Endodermal cell (in vitro differentiated cells): ENCODE results near the gene IRS4. TPM values are rescaled to one million over a fixed set of nuclear protein-coding genes. Genes with fewer than 3 reads are reported as not detected.
A peak's percentile ranks its signal among the peaks of the same experiment; 100 is the strongest.

Experiments
- DNase-seq: peaks from one replicate; pipeline ENCODE4 v3.0.0-alpha.2; 2017
- H3K27ac ChIP-seq: 2 replicates; pipeline ENCODE4 v1.5.1; 2013; ENCODE audit warnings: mild to moderate bottlenecking, low read depth, low read length, moderate library complexity
- H3K27me3 ChIP-seq: 2 replicates; pipeline ENCODE4 v1.6.1; 2013; ENCODE audit warnings: mild to moderate bottlenecking, low read length, moderate library complexity; ENCODE audit not compliant: insufficient read depth, control insufficient read depth, poor library complexity, severe bottlenecking
- H3K36me3 ChIP-seq: 2 replicates; pipeline ENCODE4 v1.7.0; 2013; ENCODE audit warnings: mild to moderate bottlenecking, low read length, moderate library complexity; ENCODE audit not compliant: control insufficient read depth, insufficient read depth
- H3K4me1 ChIP-seq: one replicate; pipeline ENCODE4 v1.7.0; 2013; ENCODE audit warnings: low read length; ENCODE audit not compliant: control insufficient read depth, insufficient read depth
- H3K4me3 ChIP-seq: 2 replicates; pipeline ENCODE4 v1.5.1; 2013; ENCODE audit warnings: mild to moderate bottlenecking, low read length, moderate library complexity
- H3K9ac ChIP-seq: 2 replicates; pipeline ENCODE4 v1.6.1; 2013; ENCODE audit warnings: mild to moderate bottlenecking, low read length, moderate library complexity; ENCODE audit not compliant: poor library complexity, severe bottlenecking; ENCODE audit errors: extremely low read depth
- H3K9me3 ChIP-seq: 2 replicates; pipeline ENCODE4 v1.6.1; 2013; ENCODE audit warnings: mild to moderate bottlenecking, low read length, moderate library complexity; ENCODE audit not compliant: control insufficient read depth
- H3K27ac Mint-ChIP-seq: 2 replicates; pipeline ENCODE4 v1.8.0; 2020; ENCODE audit warnings: mixed read lengths
- H3K27me3 Mint-ChIP-seq: 2 replicates; pipeline ENCODE4 v1.8.0; 2021; ENCODE audit warnings: mild to moderate bottlenecking, mixed read lengths; ENCODE audit not compliant: insufficient read depth
- H3K36me3 Mint-ChIP-seq: 2 replicates; pipeline ENCODE4 v1.8.0; 2020; ENCODE audit warnings: low read depth, mixed read lengths
- H3K4me1 Mint-ChIP-seq: 2 replicates; pipeline ENCODE4 v1.8.0; 2020; ENCODE audit warnings: mixed read lengths
- H3K4me3 Mint-ChIP-seq: 2 replicates; pipeline ENCODE4 v1.8.0; 2020; ENCODE audit warnings: mild to moderate bottlenecking, moderate library complexity, mixed read lengths
- H3K9me3 Mint-ChIP-seq: 2 replicates; pipeline ENCODE4 v1.8.0; 2020; ENCODE audit warnings: mild to moderate bottlenecking, mixed read lengths
- WGBS, 2 experiments: methylation state at CpG; one replicate each; pipeline versions ENCODE4 v1.1.5 to v1.1.7; 2013; ENCODE audit warnings: missing lambda C conversion rate in 2 of 2, mixed read lengths in 1 of 2; ENCODE audit not compliant: insufficient coverage in 1 of 2, insufficient read length in 1 of 2; 5-methylcytosine and 5-hydroxymethylcytosine counted together
- long read RNA-seq, 4 experiments: library from polyadenylated mRNA in 2 of 4; library from RNA in 1 of 4; library from capped mRNA in 1 of 4; stranded (forward) in 3 of 4; unstranded in 1 of 4; transcript quantifications; one replicate each; pipeline ENCODE4 v2.0.0, GENCODE V29; 2020 to 2021; ENCODE audit warnings: inconsistent platforms in 1 of 4
- polyA plus RNA-seq, 2 experiments: library from polyadenylated mRNA; stranded (reverse); fragments of 50-300 nt; gene quantifications; one replicate each; pipeline ENCODE4 v1.2.3, GENCODE V29; 2013
- total RNA-seq, 2 donors: library from RNA; stranded (reverse); fragmentation: NEBNext Ultra II Directional in 1 of 2; extraction: Animal tissue kit (Norgen Biotek cat#: 25700) in 1 of 2; gene quantifications; 2 replicates in 1 of 2; 3 replicates in 1 of 2; pipeline ENCODE4 v1.2.1, GENCODE V29; 2021
- TF ChIP-seq, protein P1 (sequence below): fragments of 200-600 bp; sonication (generic); conservative IDR thresholded peaks from 2 replicates; pipeline ENCODE4 v1.5.0; 2021; ENCODE audit warnings: antibody characterized with exemption, mild to moderate bottlenecking

Gene IRS4
- 10 to 100 TPM in 1 of 2 donors, 1 to 10 TPM in 1; 1.9 to 10.2 TPM for total RNA-seq
- polyA plus RNA-seq (2013, experiment 1 of 2), result 1.7 TPM
- polyA plus RNA-seq (2013, experiment 2 of 2), result 2.2 TPM
- long read RNA-seq, experiment 1, partial matches to known transcripts, result 0 of 2 reads
- long read RNA-seq, experiment 1, other reads (novel, unspliced or antisense), result 0 of 2 reads
- long read RNA-seq, experiment 2, result 0 reads
- long read RNA-seq, experiment 3, partial matches to known transcripts, result 0 of 2 reads
- long read RNA-seq, experiment 3, other reads (novel, unspliced or antisense), result 0 of 2 reads
- long read RNA-seq, experiment 4, result 0 reads

GRCh38 chrX:108736509-108737479, at the start of gene IRS4:
TSS of gene IRS4 (minus strand) at chrX:108736563.
- peak within 1 kb of the TSS; percentile 79 for H3K4me3 ChIP-seq
- Mint-ChIP-seq H3K9me3 (no peaks in the 10 kb centered on the region), H3K27ac (peak within 1 kb of the TSS; percentile 91), H3K27me3 (peaks cover 49% of the 10 kb centered on the region), H3K4me1 (peaks cover 33% of the 10 kb centered on the region), H3K4me3 (peak within 1 kb of the TSS; percentile 79), H3K36me3 (no peaks in the 10 kb centered on the region)
- 1% methylated on average over 59 of the region's 62 CpGs; no CpG with 5 or more reads in 1 of the 2 experiments for WGBS, 2 experiments
- no peaks in the 10 kb centered on the region for H3K36me3 ChIP-seq
- H3K9me3 ChIP-seq, result no peaks in the 10 kb centered on the region
- no peak within 1 kb of the TSS for H3K9ac ChIP-seq
- H3K4me1 ChIP-seq, result no peaks in the 10 kb centered on the region
- TF ChIP-seq, protein P1, sequence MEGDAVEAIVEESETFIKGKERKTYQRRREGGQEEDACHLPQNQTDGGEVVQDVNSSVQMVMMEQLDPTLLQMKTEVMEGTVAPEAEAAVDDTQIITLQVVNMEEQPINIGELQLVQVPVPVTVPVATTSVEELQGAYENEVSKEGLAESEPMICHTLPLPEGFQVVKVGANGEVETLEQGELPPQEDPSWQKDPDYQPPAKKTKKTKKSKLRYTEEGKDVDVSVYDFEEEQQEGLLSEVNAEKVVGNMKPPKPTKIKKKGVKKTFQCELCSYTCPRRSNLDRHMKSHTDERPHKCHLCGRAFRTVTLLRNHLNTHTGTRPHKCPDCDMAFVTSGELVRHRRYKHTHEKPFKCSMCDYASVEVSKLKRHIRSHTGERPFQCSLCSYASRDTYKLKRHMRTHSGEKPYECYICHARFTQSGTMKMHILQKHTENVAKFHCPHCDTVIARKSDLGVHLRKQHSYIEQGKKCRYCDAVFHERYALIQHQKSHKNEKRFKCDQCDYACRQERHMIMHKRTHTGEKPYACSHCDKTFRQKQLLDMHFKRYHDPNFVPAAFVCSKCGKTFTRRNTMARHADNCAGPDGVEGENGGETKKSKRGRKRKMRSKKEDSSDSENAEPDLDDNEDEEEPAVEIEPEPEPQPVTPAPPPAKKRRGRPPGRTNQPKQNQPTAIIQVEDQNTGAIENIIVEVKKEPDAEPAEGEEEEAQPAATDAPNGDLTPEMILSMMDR, result peak; percentile 64
- H3K27ac ChIP-seq, result no peak within 1 kb of the TSS
- peaks cover 59% of the 10 kb centered on the region for H3K27me3 ChIP-seq
- peak; percentile 98 for DNase-seq

DNA sequence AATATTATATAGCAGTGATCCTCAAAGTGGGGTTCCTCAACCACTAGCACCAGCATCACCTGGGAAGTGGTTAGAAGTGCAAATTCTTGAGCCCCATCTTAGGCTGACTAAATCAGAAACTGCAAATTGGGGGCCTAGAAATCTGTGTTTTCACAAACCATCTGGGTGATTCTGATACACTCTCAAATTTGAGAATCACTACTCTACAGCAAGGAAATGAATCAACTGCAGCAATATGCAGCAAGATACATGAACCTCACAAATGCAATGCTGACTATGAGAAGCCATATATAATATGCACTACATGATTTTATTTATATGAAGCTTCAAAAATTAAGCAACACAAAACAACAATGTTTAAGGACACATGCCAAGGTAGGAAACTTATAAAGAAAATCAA, 36.2 kb upstream of the IRS4 start:
- Mint-ChIP-seq H3K4me3 (no peak overlapping the region), H3K9me3 (no peaks in the 10 kb centered on the region), H3K4me1 (no peaks in the 10 kb centered on the region), H3K27ac (no peak overlapping the region), H3K27me3 (no peaks in the 10 kb centered on the region), H3K36me3 (no peaks in the 10 kb centered on the region)
- no peaks in the 10 kb centered on the region for H3K36me3 ChIP-seq
- no peaks in the 10 kb centered on the region for H3K4me1 ChIP-seq
- H3K9me3 ChIP-seq, result no peaks in the 10 kb centered on the region
- DNase-seq, result no peak
- no peak overlapping the region for H3K9ac ChIP-seq
- H3K4me3 ChIP-seq, result no peak overlapping the region
- TF ChIP-seq, protein P1, result no peak
- no peak overlapping the region for H3K27ac ChIP-seq
- H3K27me3 ChIP-seq, result no peaks in the 10 kb centered on the region

DNA sequence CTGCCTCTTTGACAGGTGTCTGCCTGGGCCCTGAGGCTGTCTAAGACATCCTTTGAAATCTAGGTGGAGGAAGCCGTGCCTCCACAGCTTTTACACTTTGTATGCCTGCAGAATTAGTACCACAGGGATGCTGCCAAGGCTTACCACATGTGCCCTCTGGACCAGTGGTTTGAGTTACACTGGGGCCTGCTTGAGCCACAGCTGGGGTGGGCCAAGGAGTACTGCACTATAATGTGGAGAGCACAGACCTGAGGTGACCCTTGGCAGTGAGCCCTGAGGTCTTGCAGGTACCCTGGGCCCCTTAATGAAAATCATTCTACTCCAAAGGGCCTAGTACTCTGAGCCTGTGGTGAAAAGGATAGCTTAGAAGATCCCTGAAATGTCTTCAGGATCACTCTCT, 27.2 kb upstream of the IRS4 start:
- H3K4me1 ChIP-seq, result no peaks in the 10 kb centered on the region
- H3K9ac ChIP-seq, result no peak overlapping the region
- 100% methylated on average over 1 of the region's 1 CpG; no CpG with 5 or more reads in 1 of the 2 experiments for WGBS, 2 experiments
- no peak overlapping the region for H3K27ac ChIP-seq
- no peaks in the 10 kb centered on the region for H3K36me3 Mint-ChIP-seq
- H3K4me1 Mint-ChIP-seq, result no peaks in the 10 kb centered on the region
- no peaks in the 10 kb centered on the region for H3K27me3 Mint-ChIP-seq
- H3K36me3 ChIP-seq, result no peaks in the 10 kb centered on the region
- H3K4me3 ChIP-seq, result no peak overlapping the region
- H3K27ac Mint-ChIP-seq, result no peak overlapping the region
- no peak for DNase-seq
- TF ChIP-seq, protein P1, result no peak
- no peak overlapping the region for H3K4me3 Mint-ChIP-seq
- H3K9me3 Mint-ChIP-seq, result no peaks in the 10 kb centered on the region
- no peaks in the 10 kb centered on the region for H3K27me3 ChIP-seq
- H3K9me3 ChIP-seq, result no peaks in the 10 kb centered on the region
